Hepatocyte (in vitro differentiated cells): ENCODE data around the gene PTPN11. TPM values are rescaled to one million over a fixed set of nuclear protein-coding genes. Genes with fewer than 3 reads are reported as not detected.

Experiments
- DNase-seq: peaks from one replicate; pipeline ENCODE4 v3.0.0-alpha.2; 2016; ENCODE audit warnings: low spot score
- H2AFZ ChIP-seq: fragments of 200-600 bp; sonication (generic); 2 replicates; pipeline ENCODE4 v1.6.0; 2016; ENCODE audit warnings: antibody characterized with exemption, mild to moderate bottlenecking
- H3K27ac ChIP-seq: fragments of 200-600 bp; sonication (generic); 2 replicates; pipeline ENCODE4 v1.5.1; 2016; ENCODE audit warnings: mild to moderate bottlenecking
- H3K27me3 ChIP-seq: fragments of 200-600 bp; sonication (generic); 2 replicates; pipeline ENCODE4 v1.6.1; 2016
- H3K36me3 ChIP-seq: fragments of 200-600 bp; sonication (generic); replicated peaks from 2 replicates; pipeline ENCODE4 v1.5.1; 2016; ENCODE audit warnings: low read depth; ENCODE audit not compliant: insufficient read depth
- H3K4me1 ChIP-seq: fragments of 200-600 bp; sonication (generic); 2 replicates; pipeline ENCODE4 v1.5.1; 2016; ENCODE audit warnings: mild to moderate bottlenecking, moderate library complexity; ENCODE audit not compliant: insufficient read depth
- H3K4me2 ChIP-seq: fragments of 200-600 bp; sonication (generic); 2 replicates; pipeline ENCODE4 v1.6.0; 2016
- H3K4me3 ChIP-seq: fragments of 200-600 bp; sonication (generic); 2 replicates; pipeline ENCODE4 v1.5.1; 2016; ENCODE audit warnings: mild to moderate bottlenecking
- H3K79me2 ChIP-seq: fragments of 200-600 bp; sonication (generic); 2 replicates; pipeline ENCODE4 v1.6.0; 2017; ENCODE audit warnings: mild to moderate bottlenecking
- H3K9me2 ChIP-seq: fragments of 200-600 bp; sonication (generic); replicated peaks from 2 replicates; pipeline ENCODE4 v1.6.0; 2017; ENCODE audit warnings: mild to moderate bottlenecking; ENCODE audit not compliant: insufficient read depth
- H3K9me3 ChIP-seq: fragments of 200-600 bp; sonication (generic); 2 replicates; pipeline ENCODE4 v1.5.1; 2016; ENCODE audit warnings: low read depth, mild to moderate bottlenecking
- H4K20me1 ChIP-seq: fragments of 200-600 bp; sonication (generic); 2 replicates; pipeline ENCODE4 v1.6.0; 2016; ENCODE audit warnings: mild to moderate bottlenecking; ENCODE audit not compliant: insufficient read depth, poor library complexity, severe bottlenecking
- EZH2 ChIP-seq: fragments of 200-600 bp; sonication (generic); IDR thresholded peaks from 2 replicates; pipeline ENCODE4 v1.6.1; 2016; ENCODE audit warnings: antibody characterized with exemption, mild to moderate bottlenecking, borderline replicate concordance
- EZH2phosphoT487 ChIP-seq: fragments of 200-600 bp; sonication (generic); IDR thresholded peaks from one replicate; pipeline ENCODE4 v1.6.1; 2018; ENCODE audit warnings: antibody characterized with exemption, mild to moderate bottlenecking, low read depth, moderate library complexity; ENCODE audit not compliant: unreplicated experiment, severe bottlenecking
- WGBS: methylation state at CpG from one replicate; pipeline ENCODE4 v1.1.6; 2016; ENCODE audit warnings: low lambda C conversion rate; ENCODE audit errors: missing lambda C conversion rate; 5-methylcytosine and 5-hydroxymethylcytosine counted together
- polyA plus RNA-seq: library from polyadenylated mRNA; unstranded; fragments of >200 nt; fragmentation: Nextera tagmentation; extraction: Ambion mirVana; gene quantifications from 2 replicates; pipeline ENCODE4 v1.2.1, GENCODE V29; 2016
- total RNA-seq: library from RNA; depleted of rRNA; stranded (reverse); fragments of >200 nt; gene quantifications from 2 replicates; pipeline ENCODE4 v1.2.3, GENCODE V29; 2014
- TF ChIP-seq, protein P1 (sequence below): fragments of 200-600 bp; sonication (generic); IDR thresholded peaks from 2 replicates; pipeline ENCODE4 v1.5.1; 2016; ENCODE audit warnings: antibody characterized with exemption, mild to moderate bottlenecking; ENCODE audit not compliant: poor library complexity

PTPN11 gene
- total and polyA plus RNA-seq, 2 experiments from 2014 or later = 66.6 to 102 TPM

DNA sequence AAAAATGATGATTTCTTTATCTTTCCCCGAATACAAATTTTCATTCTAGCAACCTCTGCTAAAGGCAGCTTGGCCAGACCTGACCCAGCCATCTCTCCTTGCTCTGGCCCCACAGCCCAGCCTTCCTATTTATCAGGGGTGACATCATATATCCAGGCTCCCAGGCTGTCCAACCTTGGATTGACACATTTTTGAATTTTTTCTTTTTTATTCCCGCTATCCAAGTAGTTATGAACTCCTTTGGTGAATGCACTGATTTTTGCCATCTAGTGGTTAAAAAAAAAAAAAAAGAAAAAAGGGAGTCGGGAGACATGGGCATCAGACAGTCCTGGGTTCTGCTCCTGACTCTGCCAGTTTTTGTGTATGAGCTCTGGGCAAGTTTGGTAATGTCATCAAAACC lies 120.5 kb downstream of the PTPN11 start:
- Histone ChIP-seq H3K36me3 (no peaks in the 10 kb centered on the region), H3K4me2 (no peak overlapping the region), H2AFZ (no peak overlapping the region), H3K4me3 (no peak overlapping the region), H3K27ac (no peak overlapping the region), H3K27me3 (no peaks in the 10 kb centered on the region), H3K9me3 (no peaks in the 10 kb centered on the region), H3K4me1 (no peaks in the 10 kb centered on the region), H3K9me2 (no peaks in the 10 kb centered on the region), H4K20me1 (no peaks in the 10 kb centered on the region), H3K79me2 (no peaks in the 10 kb centered on the region)
- WGBS = 75% methylated on average over 3 of the region's 3 CpGs
- TF ChIP-seq EZH2 = no peak
- TF ChIP-seq, protein P1, sequence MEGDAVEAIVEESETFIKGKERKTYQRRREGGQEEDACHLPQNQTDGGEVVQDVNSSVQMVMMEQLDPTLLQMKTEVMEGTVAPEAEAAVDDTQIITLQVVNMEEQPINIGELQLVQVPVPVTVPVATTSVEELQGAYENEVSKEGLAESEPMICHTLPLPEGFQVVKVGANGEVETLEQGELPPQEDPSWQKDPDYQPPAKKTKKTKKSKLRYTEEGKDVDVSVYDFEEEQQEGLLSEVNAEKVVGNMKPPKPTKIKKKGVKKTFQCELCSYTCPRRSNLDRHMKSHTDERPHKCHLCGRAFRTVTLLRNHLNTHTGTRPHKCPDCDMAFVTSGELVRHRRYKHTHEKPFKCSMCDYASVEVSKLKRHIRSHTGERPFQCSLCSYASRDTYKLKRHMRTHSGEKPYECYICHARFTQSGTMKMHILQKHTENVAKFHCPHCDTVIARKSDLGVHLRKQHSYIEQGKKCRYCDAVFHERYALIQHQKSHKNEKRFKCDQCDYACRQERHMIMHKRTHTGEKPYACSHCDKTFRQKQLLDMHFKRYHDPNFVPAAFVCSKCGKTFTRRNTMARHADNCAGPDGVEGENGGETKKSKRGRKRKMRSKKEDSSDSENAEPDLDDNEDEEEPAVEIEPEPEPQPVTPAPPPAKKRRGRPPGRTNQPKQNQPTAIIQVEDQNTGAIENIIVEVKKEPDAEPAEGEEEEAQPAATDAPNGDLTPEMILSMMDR = no peak
- DNase-seq = no peak

DNA sequence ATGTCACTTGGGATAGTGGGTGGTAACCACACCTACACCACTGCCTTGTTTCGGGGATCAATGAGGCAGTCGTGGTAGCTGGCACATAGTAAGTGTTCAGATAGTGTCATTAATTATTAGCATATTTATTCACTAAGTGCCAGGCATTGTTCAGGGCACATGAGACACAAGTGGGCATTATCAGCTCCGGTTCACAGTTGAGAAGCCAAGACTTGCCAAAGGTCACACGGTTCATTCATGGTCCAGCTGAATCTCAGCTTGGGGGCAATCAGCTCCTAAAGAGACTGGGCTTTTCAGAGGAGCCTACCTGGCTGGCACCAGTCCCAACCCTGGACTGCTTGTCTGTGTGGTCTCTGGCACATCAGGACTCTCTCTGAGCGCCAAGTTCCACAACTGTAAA lies 121.3 kb downstream of the PTPN11 start:
- TF ChIP-seq, protein P1 = no peak
- TF ChIP-seq EZH2phosphoT487 (no peak), EZH2 (no peak)
- H2AFZ ChIP-seq = no peak overlapping the region
- DNase-seq = no peak
- H3K9me3 ChIP-seq = no peaks in the 10 kb centered on the region
- no peak overlapping the region for H3K4me3 ChIP-seq
- no peaks in the 10 kb centered on the region for H3K9me2 ChIP-seq
- H4K20me1 ChIP-seq = no peaks in the 10 kb centered on the region
- no peaks in the 10 kb centered on the region for H3K4me1 ChIP-seq
- H3K79me2 ChIP-seq = no peaks in the 10 kb centered on the region
- 74% methylated on average over 5 of the region's 5 CpGs for WGBS
- no peak overlapping the region for H3K4me2 ChIP-seq
- H3K36me3 ChIP-seq = no peaks in the 10 kb centered on the region
- no peak overlapping the region for H3K27ac ChIP-seq
- no peaks in the 10 kb centered on the region for H3K27me3 ChIP-seq

DNA sequence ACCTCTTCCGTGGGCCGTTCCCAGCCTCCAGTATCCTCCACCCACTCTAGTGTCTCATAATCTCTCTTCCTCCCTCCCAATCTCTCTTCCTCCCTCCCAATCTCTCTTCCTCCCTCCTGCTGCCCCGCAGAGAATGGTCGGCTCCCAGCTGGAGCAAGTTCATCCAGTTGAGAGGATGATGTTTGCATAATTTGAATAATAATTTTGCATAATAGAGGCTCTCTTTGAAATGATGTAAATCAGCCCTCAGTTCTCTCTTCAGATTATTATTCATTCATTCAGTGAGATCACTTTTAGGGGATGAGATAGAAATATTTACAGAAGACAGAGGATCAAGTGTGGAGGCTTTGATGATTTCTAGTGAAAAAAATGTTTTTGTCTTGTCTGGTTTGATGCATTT lies 125.0 kb downstream of the PTPN11 start:
- no peaks in the 10 kb centered on the region for H3K9me3 ChIP-seq
- H3K27me3 ChIP-seq = no peaks in the 10 kb centered on the region
- H4K20me1 ChIP-seq = no peaks in the 10 kb centered on the region
- WGBS = 78% methylated on average over 4 of the region's 4 CpGs
- H3K4me2 ChIP-seq = no peak overlapping the region
- no peak for DNase-seq
- H3K27ac ChIP-seq = no peak overlapping the region
- H3K4me3 ChIP-seq = no peak overlapping the region
- no peaks in the 10 kb centered on the region for H3K36me3 ChIP-seq
- no peak for TF ChIP-seq EZH2
- TF ChIP-seq, protein P1 = no peak
- no peak for TF ChIP-seq EZH2phosphoT487
- H3K4me1 ChIP-seq = no peaks in the 10 kb centered on the region
- no peaks in the 10 kb centered on the region for H3K9me2 ChIP-seq
- no peak overlapping the region for H2AFZ ChIP-seq
- H3K79me2 ChIP-seq = no peaks in the 10 kb centered on the region

DNA sequence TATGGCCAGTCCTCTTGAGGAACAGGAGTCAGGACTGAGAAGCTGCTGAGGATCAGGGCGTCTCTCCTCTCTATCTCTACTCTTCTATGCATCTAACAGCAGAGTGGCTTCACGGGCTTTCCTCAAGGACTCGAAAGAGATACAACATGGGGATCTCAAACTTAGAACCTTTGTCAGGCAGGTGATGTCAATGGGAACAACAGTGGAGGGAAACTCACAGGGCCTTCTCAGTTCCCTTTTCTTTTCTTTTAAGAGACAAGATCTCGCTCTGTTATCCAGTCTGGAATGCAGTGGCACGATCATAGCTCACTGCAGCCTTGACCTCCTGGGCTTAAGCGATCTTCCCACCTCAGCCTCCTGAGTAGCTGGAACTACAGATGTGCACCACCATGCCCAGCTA lies 127.6 kb downstream of the PTPN11 start:
- H3K4me1 ChIP-seq = no peaks in the 10 kb centered on the region
- H2AFZ ChIP-seq = no peak overlapping the region
- no peak overlapping the region for H3K4me2 ChIP-seq
- TF ChIP-seq EZH2 = no peak
- TF ChIP-seq EZH2phosphoT487 = no peak
- TF ChIP-seq, protein P1 = no peak
- no peak for DNase-seq
- H3K36me3 ChIP-seq = no peaks in the 10 kb centered on the region
- no peaks in the 10 kb centered on the region for H3K9me2 ChIP-seq
- H3K79me2 ChIP-seq = no peaks in the 10 kb centered on the region
- H3K27me3 ChIP-seq = no peaks in the 10 kb centered on the region
- no peaks in the 10 kb centered on the region for H3K9me3 ChIP-seq
- no peak overlapping the region for H3K4me3 ChIP-seq
- WGBS = 85% methylated on average over 6 of the region's 6 CpGs
- no peaks in the 10 kb centered on the region for H4K20me1 ChIP-seq
- no peak overlapping the region for H3K27ac ChIP-seq
